HG03280 (cell line): ENCODE results near the gene ESD.
A peak's percentile ranks its signal among the peaks of the same experiment; 100 is the strongest.
"Not testable (repeated sequence)": the region's sequence is repeated elsewhere in the genome, so short reads cannot be mapped to it uniquely, and the experiment has no call there.

Experiments
- ATAC-seq: cut with Tn5 transposase; IDR thresholded peaks from one replicate; pipeline ENCODE4 v1.9.1; 2021; ENCODE audit warnings: mild to moderate bottlenecking, moderate library complexity; ENCODE audit not compliant: unreplicated experiment

The ESD gene

GRCh38 chr13:46796129-46796514 is 839 bp downstream of the ESD start:
- ATAC-seq = no peak

DNA sequence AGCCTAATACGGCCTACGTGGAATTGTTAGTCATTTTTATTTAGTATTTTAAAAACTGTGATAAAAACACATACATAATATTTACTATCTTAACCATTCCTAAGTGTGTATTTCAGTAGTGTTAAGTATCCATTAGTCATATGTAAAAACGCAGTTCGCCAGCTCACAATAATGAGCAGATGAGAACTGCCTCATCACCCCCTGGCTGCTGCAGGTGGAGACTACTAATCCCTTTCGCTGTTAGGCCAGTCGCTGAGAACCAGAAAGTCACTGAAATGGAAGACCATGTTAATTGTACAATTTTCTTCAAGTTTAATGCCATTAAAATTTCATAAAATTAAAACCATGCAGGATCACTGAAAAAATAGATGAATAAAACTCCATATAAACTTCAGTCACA is 1.6 kb downstream of the ESD start:
- no peak for ATAC-seq

DNA sequence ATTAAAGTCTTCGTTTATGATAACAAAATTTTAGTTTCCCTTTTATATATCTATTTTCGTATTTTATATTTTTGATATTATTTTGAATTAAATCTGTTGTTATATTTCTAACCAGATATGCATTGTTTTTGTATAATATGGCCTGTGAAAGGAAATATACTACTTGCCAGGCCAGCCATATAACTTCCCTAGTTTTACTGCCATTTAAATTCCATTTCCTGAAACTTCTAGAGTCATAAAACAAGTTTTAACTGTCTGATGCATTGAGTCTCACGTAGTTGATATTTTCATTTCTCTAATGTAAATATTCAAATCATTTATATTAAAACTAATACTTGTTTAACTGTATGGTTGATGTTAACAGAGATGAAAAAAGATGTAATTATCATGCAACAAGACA is 13.5 kb downstream of the ESD start:
- ATAC-seq = no peak

DNA sequence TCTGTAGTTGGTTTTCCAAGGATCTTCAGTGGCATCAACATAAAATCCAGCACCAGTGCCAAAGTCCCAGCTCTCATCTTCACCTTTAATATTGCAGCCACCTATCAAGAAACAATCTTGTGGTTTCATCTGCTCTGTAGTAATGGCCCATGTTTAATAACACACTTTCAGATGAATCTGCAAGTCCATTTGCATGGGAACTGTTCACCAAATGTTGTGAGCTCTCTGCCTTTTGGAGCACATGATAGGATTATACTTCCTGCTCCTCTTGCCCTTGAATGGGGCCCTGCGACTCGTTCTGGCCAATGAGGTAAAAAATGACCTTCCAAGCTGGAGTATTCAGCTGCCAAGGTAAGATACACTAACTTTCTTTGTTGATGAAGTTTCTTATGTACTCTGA is 14.3 kb downstream of the ESD start:
- ATAC-seq = no peak

DNA sequence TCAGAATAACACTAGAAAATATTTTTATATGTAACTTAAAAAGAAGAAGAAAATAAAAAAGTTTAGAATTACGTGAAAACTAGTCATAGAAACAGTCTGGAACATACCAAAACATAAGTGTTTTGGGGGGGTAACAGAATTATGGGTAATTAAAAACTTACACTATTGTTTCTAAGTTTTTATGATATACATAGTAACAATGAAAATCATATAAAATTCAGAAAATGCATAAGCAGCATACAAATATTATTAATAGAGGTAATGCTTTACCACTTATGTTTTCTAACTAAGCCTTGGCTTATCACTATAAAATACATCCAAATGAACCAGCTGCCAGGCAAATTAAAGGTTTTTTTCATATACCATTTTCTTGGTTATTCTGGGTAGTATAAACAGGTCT is 14.9 kb downstream of the ESD start:
- no peak for ATAC-seq

DNA sequence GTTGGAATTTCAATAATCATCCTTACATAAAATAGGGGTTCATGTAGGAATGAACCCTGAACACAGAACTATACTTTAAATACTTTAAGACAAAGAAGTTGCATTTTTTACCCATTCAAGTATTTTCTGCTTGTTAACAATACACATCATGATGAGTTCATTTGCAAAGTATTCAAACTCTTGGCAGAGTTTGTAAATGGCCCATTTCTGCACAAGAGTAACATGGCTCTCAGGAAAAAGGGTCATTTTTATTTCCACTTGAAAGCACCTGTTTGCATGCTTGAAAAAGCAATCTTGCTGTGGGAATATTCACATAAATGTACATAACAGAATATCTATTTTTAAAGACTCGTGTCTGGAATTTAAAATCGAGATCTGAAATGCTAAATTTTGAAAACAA is 18.1 kb downstream of the ESD start:
- no peak for ATAC-seq

- ATAC-seq = no peak
Observed at GRCh38 chr13:46778095-46778494, 18.9 kb downstream of the ESD start.

DNA sequence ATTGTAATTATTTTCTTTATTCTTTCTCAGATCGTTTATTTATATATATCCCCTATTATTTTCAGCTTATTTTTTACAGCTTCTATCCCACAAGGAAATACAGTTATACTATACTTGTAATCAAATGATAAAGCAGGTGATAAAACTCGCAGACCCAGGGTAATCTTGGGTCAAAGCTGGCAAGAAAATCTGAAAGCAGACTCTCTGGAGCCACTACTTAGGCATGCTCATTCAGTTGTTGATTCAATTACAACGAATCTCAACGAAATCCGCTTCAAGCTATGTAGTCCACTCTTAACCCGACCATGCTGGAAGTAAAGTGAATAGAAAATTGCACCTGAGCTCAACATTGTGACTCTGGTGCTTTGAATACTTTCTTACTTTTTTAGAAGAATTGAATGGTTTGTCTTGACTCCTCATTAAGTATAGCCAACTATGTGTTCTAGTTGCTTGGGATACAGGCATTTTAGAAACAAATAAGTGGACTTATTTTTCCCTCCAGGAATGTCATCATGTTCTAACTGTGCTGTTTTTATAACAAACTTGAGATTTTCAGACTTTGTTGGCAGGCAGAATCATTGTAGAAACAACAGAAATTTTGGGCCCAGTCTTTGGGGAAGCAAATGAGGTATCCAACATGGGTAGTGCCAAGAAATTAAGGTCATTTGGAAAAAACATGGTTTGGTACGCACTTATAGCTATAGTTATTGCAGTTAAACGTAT is 21.4 kb downstream of the ESD start:
- no peak for ATAC-seq

- no peak for ATAC-seq
Observed at GRCh38 chr13:46773541-46773940, 23.4 kb downstream of the ESD start.

DNA sequence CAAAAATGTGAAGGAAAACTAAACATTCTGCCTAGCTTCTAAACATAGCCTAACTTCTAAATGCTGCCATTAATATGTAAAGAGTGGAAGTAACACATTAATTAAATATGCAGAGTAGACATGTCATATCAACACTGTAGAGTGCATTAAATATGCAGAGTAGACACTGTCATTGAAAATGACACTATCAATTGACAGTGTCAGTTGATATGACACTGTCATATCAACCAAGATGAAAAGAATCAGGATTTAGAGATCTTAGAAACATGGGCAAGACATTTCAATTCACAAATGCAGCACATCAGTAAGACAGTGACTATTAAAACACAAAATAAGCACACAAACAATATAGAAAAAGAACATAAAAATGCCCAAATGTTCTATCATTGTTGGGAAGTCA is 25.3 kb downstream of the ESD start:
- ATAC-seq = no peak

DNA sequence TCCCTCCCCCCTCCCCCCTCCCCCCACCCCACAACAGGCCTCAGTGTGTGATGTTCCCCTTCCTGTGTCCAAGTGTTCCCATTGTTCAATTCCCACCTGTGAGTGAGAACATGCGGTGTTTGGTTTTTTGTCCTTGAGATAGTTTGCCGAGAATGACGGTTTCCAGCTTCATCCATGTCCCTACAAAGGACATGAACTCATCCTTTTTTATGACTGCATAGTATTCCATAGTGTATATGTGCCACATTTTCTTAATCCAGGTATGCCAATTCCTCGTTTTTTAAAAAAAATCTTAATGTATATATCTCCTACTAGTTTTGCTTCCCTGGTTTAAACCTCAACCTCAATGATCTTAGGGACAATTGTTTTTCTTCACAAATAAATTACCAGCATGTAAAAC is 27.0 kb downstream of the ESD start:
- ATAC-seq = not testable (repeated sequence)

GRCh38 chr13:46761866-46762265 is 35.1 kb downstream of the ESD start:
- no peak for ATAC-seq

DNA sequence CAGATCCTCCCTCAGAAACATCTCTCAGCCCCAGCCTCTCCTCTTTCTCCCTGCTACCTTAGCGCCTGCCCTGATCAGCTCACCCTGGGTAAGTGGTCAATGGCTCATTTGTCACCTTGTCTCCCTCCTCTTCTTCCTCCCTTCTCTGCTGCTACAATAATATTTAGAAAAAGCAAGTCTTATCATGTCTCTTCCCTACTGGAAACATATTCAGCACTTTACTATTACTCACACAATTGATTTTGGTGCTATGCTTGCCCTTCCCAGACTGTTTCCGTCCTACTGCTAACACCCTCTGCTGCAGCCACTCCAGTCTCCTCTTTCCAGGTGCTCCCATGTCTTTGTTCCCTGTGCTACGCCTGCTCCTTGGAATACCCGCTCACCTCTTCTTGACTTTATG is 35.8 kb downstream of the ESD start:
- ATAC-seq = no peak

GRCh38 chr13:46759846-46760245 is 37.1 kb downstream of the ESD start:
- ATAC-seq = no peak

DNA sequence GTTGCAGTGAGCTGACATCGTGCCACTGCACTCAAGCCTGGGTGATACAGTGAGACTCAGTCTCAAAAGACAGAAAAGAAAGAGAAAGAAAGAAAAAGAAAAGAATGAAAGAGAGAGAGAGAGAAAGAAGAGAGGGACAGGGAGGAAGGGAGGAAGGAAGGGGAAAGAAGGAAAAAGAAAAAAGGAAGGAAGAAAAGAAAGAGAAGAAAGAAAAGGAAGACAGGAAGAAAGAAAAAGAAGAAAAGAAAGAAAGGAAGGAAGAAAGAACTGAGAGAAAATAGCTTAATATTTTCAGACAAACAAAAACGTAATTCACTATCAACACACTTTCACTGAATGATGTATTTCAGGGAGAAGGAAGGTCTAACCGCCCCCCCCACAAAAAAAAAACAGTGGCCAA is 39.3 kb downstream of the ESD start:
- ATAC-seq = no peak

DNA sequence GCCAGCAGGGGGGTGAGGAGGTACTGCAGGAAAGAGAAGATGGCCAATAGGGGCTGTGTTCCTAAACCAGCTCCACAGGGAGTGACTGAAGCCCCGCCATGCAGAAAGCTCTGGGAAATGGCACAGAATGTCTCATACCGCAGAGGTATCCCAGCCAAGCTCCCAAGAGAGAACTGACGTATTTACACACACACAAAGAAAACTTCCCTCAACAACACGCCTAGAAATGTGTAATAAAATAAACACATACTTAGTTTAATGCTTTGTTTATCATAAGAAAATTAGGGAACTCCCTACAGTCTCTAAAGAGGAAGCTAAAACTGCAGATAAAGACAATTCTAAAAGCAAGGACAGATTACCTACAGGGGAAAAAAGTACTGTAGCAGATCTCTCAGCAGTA is 40.0 kb downstream of the ESD start:
- no peak for ATAC-seq

- not testable (repeated sequence) for ATAC-seq
Observed at GRCh38 chr13:46755508-46755907, 41.5 kb downstream of the ESD start.

DNA sequence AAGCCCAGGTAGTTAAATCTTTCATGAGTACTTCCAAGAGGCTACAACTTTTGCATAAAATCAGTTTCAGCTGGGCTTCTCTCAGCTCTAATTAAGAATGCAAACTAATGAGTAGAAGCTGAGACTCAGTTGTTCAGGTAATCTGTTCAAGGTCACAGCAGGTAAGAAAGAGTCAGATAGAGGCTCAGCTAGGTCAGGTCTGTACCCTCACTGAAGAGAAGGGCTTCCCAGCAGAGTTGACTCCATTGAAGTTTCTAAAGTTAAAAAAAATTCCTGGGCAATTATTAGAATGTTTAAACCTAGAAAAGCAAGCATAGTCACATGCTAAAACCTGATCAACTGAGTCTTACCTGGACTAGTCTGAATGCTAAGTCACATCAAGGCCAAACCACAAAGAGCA is 42.1 kb downstream of the ESD start:
- ATAC-seq = no peak

DNA sequence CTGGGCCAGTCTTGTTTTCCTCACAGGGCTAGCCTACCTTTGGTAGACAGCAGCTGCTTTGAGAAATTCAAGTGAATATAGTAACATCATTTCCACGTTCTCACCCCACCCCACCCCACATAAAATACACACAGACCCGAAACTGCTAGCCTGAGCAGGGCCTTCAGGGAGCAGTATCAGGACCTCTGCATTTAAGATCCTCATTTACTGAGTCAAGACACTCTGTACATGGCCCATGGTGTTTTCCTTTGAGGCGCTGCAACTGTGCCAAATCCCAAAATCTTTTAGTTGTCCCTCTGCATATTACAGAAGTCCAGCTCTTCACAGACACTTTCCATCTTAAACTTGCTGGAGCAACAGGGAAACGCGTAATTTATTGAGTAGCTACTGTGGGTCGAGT is 43.0 kb downstream of the ESD start:
- no peak for ATAC-seq

GRCh38 chr13:46753137-46753536 is 43.8 kb downstream of the ESD start:
- ATAC-seq = no peak

DNA sequence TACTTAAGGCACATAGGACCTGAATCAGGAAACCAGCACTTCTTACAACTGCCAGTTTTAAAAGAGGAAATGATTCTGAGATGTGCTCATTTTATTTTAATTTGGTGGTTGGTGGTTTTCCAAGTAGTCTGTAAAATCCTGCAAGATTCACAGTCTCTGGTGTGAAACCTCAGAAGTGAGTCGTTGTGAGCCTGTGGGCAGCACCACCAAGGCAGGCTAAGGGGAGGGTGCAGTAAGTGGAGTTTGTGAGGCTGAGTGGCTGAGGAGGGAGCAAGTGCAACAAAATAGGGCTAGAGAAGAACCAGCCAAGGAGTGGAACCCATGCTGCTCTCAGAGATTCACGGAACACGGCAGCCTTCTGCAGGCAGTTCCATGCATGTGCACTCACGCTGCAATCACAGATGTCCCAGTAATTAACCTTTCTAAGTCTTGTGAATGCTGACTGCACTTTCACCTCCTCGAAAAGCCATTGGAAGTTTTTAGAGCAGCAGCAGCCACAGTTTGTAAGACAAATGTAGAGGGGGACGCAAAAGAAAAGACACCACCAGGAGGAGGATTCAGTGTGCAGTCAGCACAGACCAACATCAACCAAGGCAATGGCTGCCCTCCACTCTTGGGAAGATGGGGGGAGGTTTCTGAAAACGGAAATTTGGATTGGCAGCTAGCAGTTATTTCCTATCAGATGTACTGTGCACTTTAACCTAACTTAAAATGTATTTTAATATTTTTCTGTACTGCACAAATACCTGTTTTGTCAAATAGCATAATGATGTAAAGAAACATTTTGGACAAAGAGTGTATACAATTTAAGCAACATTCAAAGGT is 44.9 kb downstream of the ESD start:
- ATAC-seq = peak; percentile 64

- ATAC-seq = no peak
Observed at GRCh38 chr13:46749951-46750350, 47.0 kb downstream of the ESD start.

- ATAC-seq = no peak
Observed at GRCh38 chr13:46748300-46748699, 48.7 kb downstream of the ESD start.
